ENCODE data around the gene FAM47B.

Gene FAM47B

GRCh38 chrX:34903316-34903715 lies 39.3 kb upstream of the FAM47B start:
- no peak for TF ChIP-seq CTCF (IDR thresholded peaks at IDR 0.05; ENCODE audit: low read depth, low read length)
- no peak for TF ChIP-seq EZH2phosphoT487 (IDR thresholded peaks at IDR 0.05; ENCODE audit: low read depth)
- Histone ChIP-seq H3K27me3 (ENCODE audit: low read depth, low read length) (no peaks in the 10 kb centered on the region), H3K36me3 (replicated peaks; ENCODE audit: low read depth, low read length) (no peaks in the 10 kb centered on the region), H3K4me1 (ENCODE audit: low read length) (no peaks in the 10 kb centered on the region), H3K4me2 (ENCODE audit: low read length) (no peak overlapping the region), H4K20me1 (ENCODE audit: insufficient read depth, low read length) (no peaks in the 10 kb centered on the region), H3K27ac (ENCODE audit: low read length) (no peak overlapping the region), H3K9me3 (ENCODE audit: insufficient read depth, low read length) (no peaks in the 10 kb centered on the region), H3K4me3 (ENCODE audit: low read length) (no peak overlapping the region), H3K79me2 (ENCODE audit: low read length) (no peaks in the 10 kb centered on the region), H3K9ac (ENCODE audit: low read length) (no peak overlapping the region), H2AFZ (ENCODE audit: low read depth, low read length) (no peak overlapping the region)

DNA sequence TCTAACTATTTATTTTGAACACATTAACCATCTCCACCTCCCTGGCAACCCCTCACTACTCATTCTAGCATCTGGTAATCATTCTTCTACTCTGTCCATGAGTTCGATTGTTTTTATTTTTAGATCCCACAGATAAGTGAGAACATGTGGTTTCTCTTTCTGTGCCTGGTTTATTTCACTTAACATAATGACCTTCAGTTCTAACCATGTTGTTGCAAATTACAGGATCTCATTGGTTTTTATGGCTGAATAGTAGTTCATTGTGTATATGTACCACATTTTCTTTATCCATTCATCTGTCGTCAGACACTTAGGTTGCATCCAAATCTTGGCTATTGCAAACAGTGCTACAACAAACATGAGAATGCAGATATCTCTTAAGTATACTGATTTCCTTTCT lies 33.4 kb upstream of the FAM47B start:
- no peak overlapping the region for H2AFZ ChIP-seq (ENCODE audit: low read depth, low read length)

DNA sequence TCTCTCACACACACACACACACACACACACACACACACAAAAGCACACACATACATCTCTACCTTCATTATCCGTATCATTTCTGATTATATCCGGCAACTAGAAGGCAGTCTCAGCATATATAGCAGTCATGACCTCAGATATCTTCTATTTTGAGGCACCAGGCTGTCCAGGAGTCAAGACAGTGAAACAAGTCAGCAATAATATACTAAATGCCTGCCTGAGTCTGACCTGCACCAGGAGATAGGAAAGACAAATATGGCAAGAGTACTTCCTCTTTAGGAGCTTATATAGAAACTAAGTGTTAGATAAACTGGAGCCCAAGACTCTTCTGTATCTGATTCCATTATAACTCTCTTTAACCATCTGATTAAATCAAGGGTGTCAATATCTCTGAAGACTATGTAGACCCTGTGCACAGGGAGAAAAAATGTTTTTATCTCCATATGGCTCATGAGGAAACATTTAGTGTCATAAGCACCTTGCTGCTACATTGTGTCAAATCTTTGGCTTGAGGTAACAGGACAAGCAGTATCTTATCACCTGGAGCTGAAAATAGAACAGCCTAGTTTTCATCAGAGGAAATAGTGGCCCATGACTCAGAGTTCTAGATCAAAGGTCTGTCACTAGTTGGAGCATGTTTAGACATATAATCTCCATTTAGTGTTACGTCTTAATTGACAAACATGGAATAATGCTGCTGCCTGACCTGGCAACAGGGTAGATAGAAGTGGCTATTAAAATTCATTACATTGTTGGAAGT lies 27.0 kb upstream of the FAM47B start:
- Histone ChIP-seq H3K4me3 (ENCODE audit: low read length) (no peak overlapping the region), H3K9me3 (ENCODE audit: insufficient read depth, low read length) (no peaks in the 10 kb centered on the region), H3K9ac (ENCODE audit: low read length) (no peak overlapping the region), H3K27ac (ENCODE audit: low read length) (no peak overlapping the region), H3K36me3 (replicated peaks; ENCODE audit: low read depth, low read length) (no peaks in the 10 kb centered on the region), H2AFZ (ENCODE audit: low read depth, low read length) (no peak overlapping the region), H3K4me1 (ENCODE audit: low read length) (no peaks in the 10 kb centered on the region), H3K4me2 (ENCODE audit: low read length) (no peak overlapping the region), H3K27me3 (ENCODE audit: low read depth, low read length) (no peaks in the 10 kb centered on the region), H4K20me1 (ENCODE audit: insufficient read depth, low read length) (no peaks in the 10 kb centered on the region), H3K79me2 (ENCODE audit: low read length) (no peaks in the 10 kb centered on the region)
- TF ChIP-seq CTCF (IDR thresholded peaks at IDR 0.05; ENCODE audit: low read depth, low read length) = no peak
- TF ChIP-seq EZH2phosphoT487 (IDR thresholded peaks at IDR 0.05; ENCODE audit: low read depth) = no peak

More for the DNA sequence above, 33.4 kb upstream of the FAM47B start:
- H4K20me1 ChIP-seq (ENCODE audit: insufficient read depth, low read length) = no peaks in the 10 kb centered on the region
- no peak overlapping the region for H3K4me2 ChIP-seq (ENCODE audit: low read length)
- no peak overlapping the region for H3K9ac ChIP-seq (ENCODE audit: low read length)
- no peak for TF ChIP-seq CTCF (IDR thresholded peaks at IDR 0.05; ENCODE audit: low read depth, low read length)
- no peak for TF ChIP-seq EZH2phosphoT487 (IDR thresholded peaks at IDR 0.05; ENCODE audit: low read depth)
- no peaks in the 10 kb centered on the region for H3K36me3 ChIP-seq (replicated peaks; ENCODE audit: low read depth, low read length)
- H3K4me3 ChIP-seq (ENCODE audit: low read length) = no peak overlapping the region
- no peaks in the 10 kb centered on the region for H3K79me2 ChIP-seq (ENCODE audit: low read length)
- H3K27ac ChIP-seq (ENCODE audit: low read length) = no peak overlapping the region
- H3K27me3 ChIP-seq (ENCODE audit: low read depth, low read length) = no peaks in the 10 kb centered on the region
- no peaks in the 10 kb centered on the region for H3K4me1 ChIP-seq (ENCODE audit: low read length)
- no peaks in the 10 kb centered on the region for H3K9me3 ChIP-seq (ENCODE audit: insufficient read depth, low read length)

DNA sequence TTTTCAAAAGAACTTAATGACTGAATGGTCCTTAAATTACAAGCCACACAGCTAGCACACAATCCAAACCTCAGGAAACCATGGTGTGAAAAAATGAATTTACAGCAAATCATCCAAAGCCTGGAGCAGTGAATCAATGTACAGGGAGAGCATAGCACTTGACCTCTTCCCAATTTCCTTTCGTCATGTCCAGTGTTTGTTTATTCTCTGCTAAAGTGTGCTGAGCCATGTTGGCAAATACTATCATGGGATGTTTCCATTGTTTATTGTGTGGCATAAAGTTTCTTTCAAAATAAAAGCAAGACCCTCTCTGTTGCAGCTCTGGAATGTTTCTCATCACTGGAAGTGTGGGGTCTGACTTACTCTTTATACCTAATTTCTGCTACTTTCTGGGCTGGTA lies 25.4 kb upstream of the FAM47B start:
- TF ChIP-seq EZH2phosphoT487 (IDR thresholded peaks at IDR 0.05; ENCODE audit: low read depth) (no peak), CTCF (IDR thresholded peaks at IDR 0.05; ENCODE audit: low read depth, low read length) (no peak)
- Histone ChIP-seq H3K79me2 (ENCODE audit: low read length) (no peaks in the 10 kb centered on the region), H3K36me3 (replicated peaks; ENCODE audit: low read depth, low read length) (no peaks in the 10 kb centered on the region), H2AFZ (ENCODE audit: low read depth, low read length) (no peak overlapping the region), H4K20me1 (ENCODE audit: insufficient read depth, low read length) (no peaks in the 10 kb centered on the region), H3K4me3 (ENCODE audit: low read length) (no peak overlapping the region), H3K27me3 (ENCODE audit: low read depth, low read length) (no peaks in the 10 kb centered on the region), H3K4me1 (ENCODE audit: low read length) (no peaks in the 10 kb centered on the region), H3K27ac (ENCODE audit: low read length) (no peak overlapping the region), H3K9ac (ENCODE audit: low read length) (no peak overlapping the region), H3K9me3 (ENCODE audit: insufficient read depth, low read length) (no peaks in the 10 kb centered on the region), H3K4me2 (ENCODE audit: low read length) (no peak overlapping the region)
